ENCODE measurements around the gene PRAMEF33.
"Not testable (repeated sequence)": the region's sequence is repeated elsewhere in the genome, so short reads cannot be mapped to it uniquely, and the experiment has no call there.

GRCh38 chr1:13298699-13299098, 4.6 kb upstream of the PRAMEF33 start:
- TF ChIP-seq, protein P1, sequence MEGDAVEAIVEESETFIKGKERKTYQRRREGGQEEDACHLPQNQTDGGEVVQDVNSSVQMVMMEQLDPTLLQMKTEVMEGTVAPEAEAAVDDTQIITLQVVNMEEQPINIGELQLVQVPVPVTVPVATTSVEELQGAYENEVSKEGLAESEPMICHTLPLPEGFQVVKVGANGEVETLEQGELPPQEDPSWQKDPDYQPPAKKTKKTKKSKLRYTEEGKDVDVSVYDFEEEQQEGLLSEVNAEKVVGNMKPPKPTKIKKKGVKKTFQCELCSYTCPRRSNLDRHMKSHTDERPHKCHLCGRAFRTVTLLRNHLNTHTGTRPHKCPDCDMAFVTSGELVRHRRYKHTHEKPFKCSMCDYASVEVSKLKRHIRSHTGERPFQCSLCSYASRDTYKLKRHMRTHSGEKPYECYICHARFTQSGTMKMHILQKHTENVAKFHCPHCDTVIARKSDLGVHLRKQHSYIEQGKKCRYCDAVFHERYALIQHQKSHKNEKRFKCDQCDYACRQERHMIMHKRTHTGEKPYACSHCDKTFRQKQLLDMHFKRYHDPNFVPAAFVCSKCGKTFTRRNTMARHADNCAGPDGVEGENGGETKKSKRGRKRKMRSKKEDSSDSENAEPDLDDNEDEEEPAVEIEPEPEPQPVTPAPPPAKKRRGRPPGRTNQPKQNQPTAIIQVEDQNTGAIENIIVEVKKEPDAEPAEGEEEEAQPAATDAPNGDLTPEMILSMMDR (IDR thresholded peaks at IDR 0.05; ENCODE audit: insufficient read depth, low read length), result not testable (repeated sequence)
- not testable (repeated sequence) for TF ChIP-seq POLR2AphosphoS5 (IDR thresholded peaks at IDR 0.05; ENCODE audit: low read depth); SPI1 (IDR thresholded peaks at IDR 0.05; ENCODE audit: borderline replicate concordance, low read depth); GABPA (IDR thresholded peaks at IDR 0.05; ENCODE audit: low read depth)
- TF ChIP-seq, protein P2, sequence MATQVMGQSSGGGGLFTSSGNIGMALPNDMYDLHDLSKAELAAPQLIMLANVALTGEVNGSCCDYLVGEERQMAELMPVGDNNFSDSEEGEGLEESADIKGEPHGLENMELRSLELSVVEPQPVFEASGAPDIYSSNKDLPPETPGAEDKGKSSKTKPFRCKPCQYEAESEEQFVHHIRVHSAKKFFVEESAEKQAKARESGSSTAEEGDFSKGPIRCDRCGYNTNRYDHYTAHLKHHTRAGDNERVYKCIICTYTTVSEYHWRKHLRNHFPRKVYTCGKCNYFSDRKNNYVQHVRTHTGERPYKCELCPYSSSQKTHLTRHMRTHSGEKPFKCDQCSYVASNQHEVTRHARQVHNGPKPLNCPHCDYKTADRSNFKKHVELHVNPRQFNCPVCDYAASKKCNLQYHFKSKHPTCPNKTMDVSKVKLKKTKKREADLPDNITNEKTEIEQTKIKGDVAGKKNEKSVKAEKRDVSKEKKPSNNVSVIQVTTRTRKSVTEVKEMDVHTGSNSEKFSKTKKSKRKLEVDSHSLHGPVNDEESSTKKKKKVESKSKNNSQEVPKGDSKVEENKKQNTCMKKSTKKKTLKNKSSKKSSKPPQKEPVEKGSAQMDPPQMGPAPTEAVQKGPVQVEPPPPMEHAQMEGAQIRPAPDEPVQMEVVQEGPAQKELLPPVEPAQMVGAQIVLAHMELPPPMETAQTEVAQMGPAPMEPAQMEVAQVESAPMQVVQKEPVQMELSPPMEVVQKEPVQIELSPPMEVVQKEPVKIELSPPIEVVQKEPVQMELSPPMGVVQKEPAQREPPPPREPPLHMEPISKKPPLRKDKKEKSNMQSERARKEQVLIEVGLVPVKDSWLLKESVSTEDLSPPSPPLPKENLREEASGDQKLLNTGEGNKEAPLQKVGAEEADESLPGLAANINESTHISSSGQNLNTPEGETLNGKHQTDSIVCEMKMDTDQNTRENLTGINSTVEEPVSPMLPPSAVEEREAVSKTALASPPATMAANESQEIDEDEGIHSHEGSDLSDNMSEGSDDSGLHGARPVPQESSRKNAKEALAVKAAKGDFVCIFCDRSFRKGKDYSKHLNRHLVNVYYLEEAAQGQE (IDR thresholded peaks at IDR 0.05; ENCODE audit: insufficient replicate concordance, low read depth), result not testable (repeated sequence)
